ENCODE results near the gene POP7. TPM values are rescaled to one million over a fixed set of nuclear protein-coding genes. Genes with fewer than 3 reads are reported as not detected.
A peak's percentile ranks its signal among the peaks of the same experiment; 100 is the strongest.

Gene POP7
- total and polyA plus RNA-seq, 2 donors (not counting 1 experiment from before 2014, with no cell fraction given): 14.4 to 15.2 TPM

DNA sequence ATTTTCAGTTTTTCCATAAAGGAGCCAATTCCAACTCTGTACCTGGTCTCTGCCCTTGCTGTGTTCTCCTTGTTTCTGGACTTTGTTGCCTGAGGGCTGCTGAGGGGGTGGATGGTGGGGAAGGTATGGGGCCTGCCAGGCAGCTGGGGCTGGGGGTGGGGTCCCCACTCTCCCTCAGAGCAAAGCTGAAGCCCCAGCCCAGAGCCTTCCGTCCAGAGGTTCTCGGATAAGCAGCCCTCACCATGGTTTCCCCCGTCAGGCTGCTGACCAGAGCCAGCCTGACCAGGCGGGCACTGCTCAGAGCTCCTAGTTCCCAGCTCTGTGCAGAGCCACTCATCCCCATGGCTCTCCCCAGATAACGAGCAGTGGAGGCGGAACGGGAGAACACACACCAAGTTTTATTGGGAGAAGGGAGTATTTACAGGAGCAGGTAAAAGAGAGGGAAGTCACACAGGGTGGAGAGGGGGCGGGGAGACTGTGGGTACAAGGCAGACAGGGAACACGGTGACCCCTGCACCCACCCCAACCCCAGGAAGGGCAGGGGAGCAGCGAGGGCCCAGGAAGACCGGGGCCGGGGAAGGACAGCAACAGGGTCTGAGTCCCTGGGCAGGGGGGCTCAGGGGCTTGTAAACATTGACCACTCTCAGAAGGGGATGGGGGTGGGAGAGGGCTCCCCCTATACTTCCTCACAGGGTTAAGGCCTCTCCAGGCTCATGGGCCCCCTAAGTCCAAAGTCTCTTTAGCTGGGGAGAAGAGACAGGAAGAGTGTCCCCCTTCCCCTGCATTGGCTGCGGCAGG, 26.6 kb upstream of the POP7 start:
- no peak overlapping the region for H3K27ac ChIP-seq (ENCODE audit: low read length in 2 of 2)
- DNase-seq (peak; percentile 19), ATAC-seq (ENCODE audit: low read depth) (no peak)
- peaks cover 64% of the 10 kb centered on the region for H4K20me1 ChIP-seq (ENCODE audit: control insufficient read depth, insufficient read depth, low read length, poor library complexity, severe bottlenecking)
- no peaks in the 10 kb centered on the region for H3K27me3 ChIP-seq (replicated peaks in 1 of 4; ENCODE audit: control extremely low read depth in 1 of 4, control insufficient read depth in 3 of 4, insufficient read depth in 4 of 4, low read length in 3 of 4)
- no peak overlapping the region for H2AFZ ChIP-seq (ENCODE audit: insufficient read depth, low read depth, low read length, poor library complexity, severe bottlenecking)
- intact Hi-C loops (cut with micrococcal nuclease): loop anchor here (10.0 kb wide), 1 partner anchor 595 kb away; the partner anchor contains the start of genes COPS6 and ZNF3
- Mint-ChIP-seq H3K27ac (peak overlapping the region; percentile 59), H3K4me1 (peaks cover 7% of the 10 kb centered on the region), H3K9me3 (ENCODE audit: insufficient read depth) (no peaks in the 10 kb centered on the region), H3K4me3 (no peak overlapping the region), H3K27me3 (no peaks in the 10 kb centered on the region)
- H3K4me3 ChIP-seq (ENCODE audit: control extremely low read depth in 1 of 5, extremely low read depth in 1 of 5, insufficient read depth in 1 of 5, low read depth in 2 of 5, low read length in 4 of 5): no peak overlapping the region
- ChIA-PET CTCF (interaction anchor here (0.7 to 2.5 kb wide), 2 partner anchors 12 to 115 kb away, joined by 3 to 18 read pairs; no protein-coding TSS in a partner anchor), POLR2A (interaction anchor here (0.7 kb wide), 2 partner anchors 12 to 67 kb away, joined by 3 to 4 read pairs; partner anchors contain the start of gene MOSPD3)
- peaks cover 5% of the 10 kb centered on the region for H3K79me2 ChIP-seq (ENCODE audit: control insufficient read depth, insufficient read depth, low read length)
- WGBS (ENCODE audit: insufficient coverage): 95% methylated on average over 5 of the region's 13 CpGs
- peaks cover 0 to 3% of the 10 kb centered on the region in 2 donors for H3K4me1 ChIP-seq (ENCODE audit: control insufficient read depth in 2 of 2, insufficient read depth in 2 of 2, low read length in 2 of 2)
- H3K4me2 ChIP-seq (replicated peaks; ENCODE audit: low read depth, low read length, poor library complexity, severe bottlenecking): no peak overlapping the region
- no peaks in the 10 kb centered on the region for H3K9me3 ChIP-seq (ENCODE audit: control extremely low read depth in 1 of 3, control insufficient read depth in 2 of 3, insufficient read depth in 1 of 3, low read length in 2 of 3)
- H3K9ac ChIP-seq (ENCODE audit: low read length): no peak overlapping the region
- H3K36me3 ChIP-seq (replicated peaks in 1 of 2; ENCODE audit: control extremely low read depth in 1 of 2, control insufficient read depth in 1 of 2, extremely low read depth in 1 of 2, insufficient read depth in 2 of 2, low read length in 1 of 2): peaks cover 0 to 67% of the 10 kb centered on the region in 2 experiments
- TF ChIP-seq, protein P1, sequence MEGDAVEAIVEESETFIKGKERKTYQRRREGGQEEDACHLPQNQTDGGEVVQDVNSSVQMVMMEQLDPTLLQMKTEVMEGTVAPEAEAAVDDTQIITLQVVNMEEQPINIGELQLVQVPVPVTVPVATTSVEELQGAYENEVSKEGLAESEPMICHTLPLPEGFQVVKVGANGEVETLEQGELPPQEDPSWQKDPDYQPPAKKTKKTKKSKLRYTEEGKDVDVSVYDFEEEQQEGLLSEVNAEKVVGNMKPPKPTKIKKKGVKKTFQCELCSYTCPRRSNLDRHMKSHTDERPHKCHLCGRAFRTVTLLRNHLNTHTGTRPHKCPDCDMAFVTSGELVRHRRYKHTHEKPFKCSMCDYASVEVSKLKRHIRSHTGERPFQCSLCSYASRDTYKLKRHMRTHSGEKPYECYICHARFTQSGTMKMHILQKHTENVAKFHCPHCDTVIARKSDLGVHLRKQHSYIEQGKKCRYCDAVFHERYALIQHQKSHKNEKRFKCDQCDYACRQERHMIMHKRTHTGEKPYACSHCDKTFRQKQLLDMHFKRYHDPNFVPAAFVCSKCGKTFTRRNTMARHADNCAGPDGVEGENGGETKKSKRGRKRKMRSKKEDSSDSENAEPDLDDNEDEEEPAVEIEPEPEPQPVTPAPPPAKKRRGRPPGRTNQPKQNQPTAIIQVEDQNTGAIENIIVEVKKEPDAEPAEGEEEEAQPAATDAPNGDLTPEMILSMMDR (IDR thresholded peaks at IDR 0.05): no peak
- no peak for TF ChIP-seq EZH2 (IDR thresholded peaks at IDR 0.05; ENCODE audit: borderline replicate concordance, insufficient read depth, low read depth, low read length, poor library complexity, severe bottlenecking)
